ENCODE measurements around the gene NOP53.

GRCh38 chr19:47792616-47793015 lies 47.3 kb downstream of the NOP53 start:
- TF ChIP-seq CTCF (IDR thresholded peaks at IDR 0.05; ENCODE audit: low read depth, low read length) (no peak), EZH2phosphoT487 (IDR thresholded peaks at IDR 0.05; ENCODE audit: low read depth) (no peak)

Measured in OCI-LY3 (cell line).